ENCODE measurements around the gene ANK3. TPM values are rescaled to one million over a fixed set of nuclear protein-coding genes. Genes with fewer than 3 reads are reported as not detected.
"Not testable (repeated sequence)": the region's sequence is repeated elsewhere in the genome, so short reads cannot be mapped to it uniquely, and the experiment has no call there.

Gene ANK3
- total RNA-seq, 6 experiments from 2014 or later: not detected

DNA sequence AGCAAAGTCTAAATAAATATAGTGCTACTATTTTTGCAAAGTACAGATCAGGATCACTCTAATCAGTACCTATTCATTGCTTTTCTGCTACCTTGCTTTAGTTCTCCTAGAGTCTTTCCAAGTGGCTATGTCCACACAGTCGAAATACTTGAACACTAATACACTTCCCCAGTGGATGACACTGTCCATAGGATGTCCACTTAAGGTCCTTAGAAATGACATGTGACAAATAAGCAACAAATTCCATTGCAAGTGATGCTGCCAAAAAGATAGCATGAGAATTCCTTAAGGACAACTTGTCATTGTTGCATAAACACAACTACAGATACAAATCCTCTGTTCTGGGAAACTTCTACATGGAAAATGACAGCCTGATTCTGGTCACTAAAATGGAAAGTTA is 93.6 kb downstream of the ANK3 start:
- Mint-ChIP-seq H3K4me3 (no peak overlapping the region), H3K36me3 (ENCODE audit: low read depth) (no peaks in the 10 kb centered on the region), H3K9me3 (no peaks in the 10 kb centered on the region), H3K27ac (no peak overlapping the region), H3K27me3 (ENCODE audit: insufficient read depth) (no peaks in the 10 kb centered on the region), H3K4me1 (ENCODE audit: low read depth) (no peaks in the 10 kb centered on the region)
- no peak for DNase-seq
- no peak for TF ChIP-seq CTCF (IDR thresholded peaks at IDR 0.05)

DNA sequence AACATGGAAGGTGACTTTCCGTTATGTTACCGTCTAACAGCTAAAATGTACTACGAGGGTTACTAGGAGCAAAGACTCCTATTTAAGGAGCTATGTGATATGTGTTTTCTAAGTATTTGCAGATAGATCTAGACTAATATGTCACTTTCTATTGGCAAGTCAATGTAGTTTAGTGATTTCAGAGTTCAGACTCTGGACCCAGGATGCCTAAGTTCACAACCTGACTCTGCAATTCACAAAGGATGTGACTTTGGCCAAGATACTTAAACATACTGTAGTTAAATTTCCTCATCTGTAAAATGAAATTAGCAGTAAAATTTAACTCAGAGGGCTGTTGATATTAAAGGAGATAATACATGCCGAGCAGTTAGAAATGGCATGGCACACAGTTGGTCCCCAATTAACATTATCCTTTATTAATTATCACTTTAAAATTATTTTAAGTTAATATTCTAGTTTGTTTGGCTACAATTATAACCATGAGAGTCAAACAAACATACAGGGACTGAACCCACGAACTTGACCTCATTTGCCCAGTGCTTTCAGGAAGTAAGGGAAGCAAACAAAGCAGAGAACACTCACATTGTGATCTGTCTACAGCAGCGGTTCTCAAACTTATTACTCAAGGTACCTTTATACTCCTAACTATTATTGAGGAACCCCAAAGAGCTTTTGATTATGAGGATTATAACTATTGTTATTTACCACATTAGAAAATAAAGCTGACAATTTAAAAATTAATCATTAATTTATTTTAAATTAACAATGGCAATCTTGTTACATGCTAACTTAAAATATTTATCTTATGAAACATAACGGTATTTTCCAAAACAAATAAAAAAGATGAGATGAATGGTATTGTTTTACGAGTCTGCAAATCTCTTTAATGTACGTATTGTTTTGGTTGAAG is 94.4 kb downstream of the ANK3 start:
- no peaks in the 10 kb centered on the region for H3K4me1 Mint-ChIP-seq (ENCODE audit: low read depth)
- H3K27me3 Mint-ChIP-seq (ENCODE audit: insufficient read depth): no peaks in the 10 kb centered on the region
- H3K9me3 Mint-ChIP-seq: no peaks in the 10 kb centered on the region
- no peak overlapping the region for H3K4me3 Mint-ChIP-seq
- no peaks in the 10 kb centered on the region for H3K36me3 Mint-ChIP-seq (ENCODE audit: low read depth)
- no peak overlapping the region for H3K27ac Mint-ChIP-seq
- TF ChIP-seq CTCF (IDR thresholded peaks at IDR 0.05): no peak
- DNase-seq: no peak

- TF ChIP-seq CTCF (IDR thresholded peaks at IDR 0.05): no peak
- H3K9me3 Mint-ChIP-seq: no peaks in the 10 kb centered on the region
- no peak overlapping the region for H3K4me3 Mint-ChIP-seq
- DNase-seq: no peak
- no peak overlapping the region for H3K27ac Mint-ChIP-seq
- H3K36me3 Mint-ChIP-seq (ENCODE audit: low read depth): no peaks in the 10 kb centered on the region
- no peaks in the 10 kb centered on the region for H3K27me3 Mint-ChIP-seq (ENCODE audit: insufficient read depth)
- no peaks in the 10 kb centered on the region for H3K4me1 Mint-ChIP-seq (ENCODE audit: low read depth)
Measured at GRCh38 chr10:60293581-60294175, 96.0 kb downstream of the ANK3 start.

GRCh38 chr10:60292998-60293397 is 96.7 kb downstream of the ANK3 start:
- no peak overlapping the region for H3K27ac Mint-ChIP-seq
- DNase-seq: no peak
- H3K36me3 Mint-ChIP-seq (ENCODE audit: low read depth): no peaks in the 10 kb centered on the region
- H3K9me3 Mint-ChIP-seq: no peaks in the 10 kb centered on the region
- H3K4me3 Mint-ChIP-seq: no peak overlapping the region
- TF ChIP-seq CTCF (IDR thresholded peaks at IDR 0.05): no peak
- peaks cover 4% of the 10 kb centered on the region; the same call in 1 of the 2 replicates for H3K27me3 Mint-ChIP-seq (ENCODE audit: insufficient read depth)
- H3K4me1 Mint-ChIP-seq (ENCODE audit: low read depth): no peaks in the 10 kb centered on the region

- not testable (repeated sequence) for H3K27me3 Mint-ChIP-seq (ENCODE audit: insufficient read depth); H3K36me3 Mint-ChIP-seq (ENCODE audit: low read depth); H3K27ac Mint-ChIP-seq; H3K4me1 Mint-ChIP-seq (ENCODE audit: low read depth); DNase-seq; H3K9me3 Mint-ChIP-seq; H3K4me3 Mint-ChIP-seq
Measured at GRCh38 chr10:60292536-60292935, 97.1 kb downstream of the ANK3 start.

DNA sequence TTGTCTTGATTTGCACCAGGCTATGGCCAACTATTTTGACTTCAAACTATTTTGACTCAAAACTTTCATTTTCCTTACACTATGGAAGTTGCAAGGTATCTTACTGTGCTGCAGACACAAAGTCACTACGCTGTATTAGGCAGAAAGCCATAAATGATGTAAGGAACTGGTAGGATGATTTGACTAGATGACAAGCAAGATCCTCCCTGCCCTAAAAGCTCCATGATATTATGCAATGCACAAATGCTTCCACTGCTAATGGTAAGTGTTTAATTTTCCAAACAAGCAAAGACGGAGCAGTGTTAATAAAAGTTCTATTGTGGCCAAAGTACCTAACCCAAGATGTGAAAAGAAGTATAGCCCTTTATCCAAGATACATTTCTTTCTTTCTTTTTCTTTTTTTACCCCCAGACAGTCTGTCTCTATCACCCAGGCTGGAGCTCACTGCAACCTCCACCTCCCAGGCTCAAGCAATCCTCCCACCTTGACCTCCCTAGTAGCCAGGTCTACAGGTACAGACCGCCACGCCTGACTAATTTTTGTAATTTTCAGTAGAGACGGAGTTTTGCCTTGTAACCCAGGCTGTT is 98.2 kb downstream of the ANK3 start:
- Mint-ChIP-seq H3K9me3 (no peaks in the 10 kb centered on the region), H3K27me3 (ENCODE audit: insufficient read depth) (peaks cover 5% of the 10 kb centered on the region; the same call in 1 of the 2 replicates), H3K4me3 (no peak overlapping the region), H3K4me1 (ENCODE audit: low read depth) (no peaks in the 10 kb centered on the region), H3K27ac (no peak overlapping the region), H3K36me3 (ENCODE audit: low read depth) (no peaks in the 10 kb centered on the region)
- TF ChIP-seq CTCF (IDR thresholded peaks at IDR 0.05): no peak
- DNase-seq: no peak
